Loucy (cell line): ENCODE measurements around the gene RASGRP2.

Experiments used
- CTCF ChIP-seq: fragments of 200-600 bp; sonication (generic); conservative IDR thresholded peaks from 2 replicates; pipeline ENCODE4 v1.5.1; 2014; ENCODE audit warnings: mild to moderate bottlenecking, antibody characterized with exemption, low read length
- EZH2phosphoT487 ChIP-seq: fragments of 200-600 bp; IDR thresholded peaks from 2 replicates; pipeline ENCODE4 v1.6.1; 2018; ENCODE audit warnings: antibody characterized with exemption, mild to moderate bottlenecking, moderate library complexity, borderline replicate concordance

GRCh38 chr11:64784813-64785581 lies 41.1 kb upstream of the RASGRP2 start:
- TF ChIP-seq CTCF (no peak), EZH2phosphoT487 (no peak)
